OCI-LY7 (cell line): ENCODE data around the gene ANKRD53.

Experiments
- EZH2phosphoT487 ChIP-seq: fragments of 200-600 bp; sonication (generic); IDR thresholded peaks from 2 replicates; pipeline ENCODE4 v1.6.1; 2018; ENCODE audit warnings: low read depth, borderline replicate concordance, mild to moderate bottlenecking, mixed run types, antibody characterized with exemption, low read length, moderate library complexity, mixed read lengths
- TF ChIP-seq, protein P1 (sequence below): fragments of 200-600 bp; sonication (generic); conservative IDR thresholded peaks from 2 replicates; pipeline ENCODE4 v1.5.1; 2014; ENCODE audit warnings: mild to moderate bottlenecking, antibody characterized with exemption, low read length, moderate library complexity, mixed read lengths

DNA sequence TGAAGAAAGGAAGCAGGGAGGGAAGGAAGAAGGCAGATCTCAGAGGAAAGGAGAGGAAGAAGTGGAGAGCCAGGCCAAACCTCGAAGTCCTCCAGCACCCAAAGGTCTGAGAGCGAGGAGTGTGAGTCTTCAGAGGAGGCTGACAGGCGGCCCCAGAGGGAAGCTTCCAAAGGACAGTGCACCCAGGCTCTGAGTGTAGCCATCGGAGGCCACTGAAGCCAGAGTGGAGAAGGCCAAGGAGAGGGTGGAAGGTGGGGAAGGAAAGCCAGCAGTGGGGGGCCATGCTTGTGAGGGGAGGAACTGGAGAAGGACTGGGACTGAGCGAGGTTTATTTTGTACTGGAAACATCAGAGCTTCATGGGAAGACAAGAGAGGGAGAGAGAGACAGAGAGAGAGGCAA lies 36.7 kb upstream of the ANKRD53 start:
- TF ChIP-seq, protein P1, sequence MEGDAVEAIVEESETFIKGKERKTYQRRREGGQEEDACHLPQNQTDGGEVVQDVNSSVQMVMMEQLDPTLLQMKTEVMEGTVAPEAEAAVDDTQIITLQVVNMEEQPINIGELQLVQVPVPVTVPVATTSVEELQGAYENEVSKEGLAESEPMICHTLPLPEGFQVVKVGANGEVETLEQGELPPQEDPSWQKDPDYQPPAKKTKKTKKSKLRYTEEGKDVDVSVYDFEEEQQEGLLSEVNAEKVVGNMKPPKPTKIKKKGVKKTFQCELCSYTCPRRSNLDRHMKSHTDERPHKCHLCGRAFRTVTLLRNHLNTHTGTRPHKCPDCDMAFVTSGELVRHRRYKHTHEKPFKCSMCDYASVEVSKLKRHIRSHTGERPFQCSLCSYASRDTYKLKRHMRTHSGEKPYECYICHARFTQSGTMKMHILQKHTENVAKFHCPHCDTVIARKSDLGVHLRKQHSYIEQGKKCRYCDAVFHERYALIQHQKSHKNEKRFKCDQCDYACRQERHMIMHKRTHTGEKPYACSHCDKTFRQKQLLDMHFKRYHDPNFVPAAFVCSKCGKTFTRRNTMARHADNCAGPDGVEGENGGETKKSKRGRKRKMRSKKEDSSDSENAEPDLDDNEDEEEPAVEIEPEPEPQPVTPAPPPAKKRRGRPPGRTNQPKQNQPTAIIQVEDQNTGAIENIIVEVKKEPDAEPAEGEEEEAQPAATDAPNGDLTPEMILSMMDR: no peak
- TF ChIP-seq EZH2phosphoT487: no peak
